RWPE1 (cell line): ENCODE results near the gene MAST3.

Experiments
- CTCF ChIA-PET: fragments of 350-600 bp; sonication (Branson Sonifier 250); formaldehyde crosslinking; extraction: SDS; loops from one replicate; lab custom pipeline; 2021; lab: Yijun Ruan, JAX
- POLR2A ChIA-PET: fragments of 400-600 bp; formaldehyde crosslinking; extraction: SDS; loops from one replicate; lab custom pipeline; 2020; ENCODE audit warnings: antibody characterized with exemption; ENCODE audit not compliant: low non-redundant PET; lab: Yijun Ruan, JAX
- DNase-seq: peaks from one replicate; pipeline ENCODE4 v3.0.0; 2012; ENCODE audit warnings: low spot score
- H3K27ac ChIP-seq: fragments of 450-650 bp; 2 replicates; pipeline ENCODE4 v1.5.1; 2017
- TF ChIP-seq, protein P1 (sequence below): fragments of 450-650 bp; conservative IDR thresholded peaks from 2 replicates; pipeline ENCODE4 v1.5.1; 2017; ENCODE audit warnings: low read depth, mild to moderate bottlenecking

The MAST3 gene

DNA sequence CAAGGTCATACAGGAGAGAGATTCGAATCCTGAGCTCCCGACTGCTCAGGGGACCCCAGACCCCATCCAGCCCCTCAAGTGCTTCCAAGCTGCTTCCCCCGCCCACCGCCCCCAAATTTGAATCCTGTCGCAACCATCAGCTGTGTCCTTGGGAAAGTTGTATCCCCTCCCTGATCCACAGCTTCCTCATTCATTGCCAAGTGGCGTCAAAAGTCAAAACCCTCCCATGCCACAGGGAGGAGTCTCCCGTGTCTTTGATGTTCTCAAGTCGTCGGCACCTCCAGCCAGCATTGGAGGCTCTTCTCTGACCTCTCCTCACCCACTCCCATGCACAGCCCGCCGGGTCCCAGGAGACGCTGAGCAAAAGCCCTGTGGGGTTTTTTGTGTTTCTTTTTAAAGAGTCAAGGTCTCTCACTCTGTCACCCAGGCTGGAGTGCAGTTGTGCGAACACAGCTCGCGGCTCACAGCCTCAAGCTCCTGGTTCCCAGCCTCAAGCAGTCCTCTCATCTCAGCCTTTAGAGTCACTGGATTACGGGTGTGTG is 73.2 kb downstream of the MAST3 start:
- CTCF ChIA-PET = interaction anchor here (0.6 to 1.3 kb wide), 3 partner anchors 9 to 233 kb away, joined by 3 to 6 read pairs (median 4); no protein-coding TSS in a partner anchor
- POLR2A ChIA-PET = interaction anchor here (0.6 kb wide), 1 partner anchor 10 kb away, joined by 7 read pairs; no protein-coding TSS in a partner anchor
- DNase-seq = no peak
- H3K27ac ChIP-seq = peak overlapping the region; percentile 88
- TF ChIP-seq, protein P1, sequence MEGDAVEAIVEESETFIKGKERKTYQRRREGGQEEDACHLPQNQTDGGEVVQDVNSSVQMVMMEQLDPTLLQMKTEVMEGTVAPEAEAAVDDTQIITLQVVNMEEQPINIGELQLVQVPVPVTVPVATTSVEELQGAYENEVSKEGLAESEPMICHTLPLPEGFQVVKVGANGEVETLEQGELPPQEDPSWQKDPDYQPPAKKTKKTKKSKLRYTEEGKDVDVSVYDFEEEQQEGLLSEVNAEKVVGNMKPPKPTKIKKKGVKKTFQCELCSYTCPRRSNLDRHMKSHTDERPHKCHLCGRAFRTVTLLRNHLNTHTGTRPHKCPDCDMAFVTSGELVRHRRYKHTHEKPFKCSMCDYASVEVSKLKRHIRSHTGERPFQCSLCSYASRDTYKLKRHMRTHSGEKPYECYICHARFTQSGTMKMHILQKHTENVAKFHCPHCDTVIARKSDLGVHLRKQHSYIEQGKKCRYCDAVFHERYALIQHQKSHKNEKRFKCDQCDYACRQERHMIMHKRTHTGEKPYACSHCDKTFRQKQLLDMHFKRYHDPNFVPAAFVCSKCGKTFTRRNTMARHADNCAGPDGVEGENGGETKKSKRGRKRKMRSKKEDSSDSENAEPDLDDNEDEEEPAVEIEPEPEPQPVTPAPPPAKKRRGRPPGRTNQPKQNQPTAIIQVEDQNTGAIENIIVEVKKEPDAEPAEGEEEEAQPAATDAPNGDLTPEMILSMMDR = no peak

DNA sequence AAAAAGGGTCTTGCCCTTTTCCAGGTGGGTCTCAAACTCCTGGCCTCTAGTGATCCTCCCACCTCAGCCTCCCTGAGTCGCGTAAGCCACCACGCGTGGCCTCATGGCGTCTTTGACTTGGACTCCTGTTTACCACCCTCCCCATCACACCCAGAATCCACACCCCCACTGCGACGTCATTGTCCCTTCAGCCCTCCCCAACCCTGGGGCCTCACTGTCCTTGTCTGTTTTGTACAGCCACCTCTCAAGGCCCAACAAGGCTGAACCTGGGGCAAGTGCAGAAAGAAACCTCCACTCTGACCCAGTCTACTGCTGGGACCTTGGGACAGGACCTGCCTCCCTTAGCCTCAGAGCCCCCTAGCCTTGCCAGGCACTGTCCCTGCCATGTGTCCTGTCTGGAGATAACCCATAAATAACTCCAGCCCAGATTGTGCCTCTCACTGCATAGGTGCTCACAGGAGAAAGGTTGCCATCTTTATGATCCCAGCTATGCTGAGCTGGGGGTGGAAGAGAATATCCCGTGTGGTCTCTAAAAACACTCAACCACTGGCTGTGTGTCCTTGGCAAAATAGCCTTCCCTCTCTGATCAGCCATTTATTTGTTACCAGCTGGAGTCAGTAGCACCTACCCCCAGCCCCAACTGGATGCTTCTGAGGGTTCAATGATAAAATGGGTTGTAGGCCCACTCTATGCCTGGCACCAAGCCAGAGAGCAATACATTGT is 74.2 kb downstream of the MAST3 start:
- TF ChIP-seq, protein P1 = no peak
- H3K27ac ChIP-seq = peak overlapping the region; percentile 88
- POLR2A ChIA-PET = no interaction called here
- DNase-seq = no peak
- CTCF ChIA-PET = interaction anchor here (0.6 to 1.3 kb wide), 2 partner anchors 80 to 676 kb away, joined by 3 to 4 read pairs; no protein-coding TSS in a partner anchor

DNA sequence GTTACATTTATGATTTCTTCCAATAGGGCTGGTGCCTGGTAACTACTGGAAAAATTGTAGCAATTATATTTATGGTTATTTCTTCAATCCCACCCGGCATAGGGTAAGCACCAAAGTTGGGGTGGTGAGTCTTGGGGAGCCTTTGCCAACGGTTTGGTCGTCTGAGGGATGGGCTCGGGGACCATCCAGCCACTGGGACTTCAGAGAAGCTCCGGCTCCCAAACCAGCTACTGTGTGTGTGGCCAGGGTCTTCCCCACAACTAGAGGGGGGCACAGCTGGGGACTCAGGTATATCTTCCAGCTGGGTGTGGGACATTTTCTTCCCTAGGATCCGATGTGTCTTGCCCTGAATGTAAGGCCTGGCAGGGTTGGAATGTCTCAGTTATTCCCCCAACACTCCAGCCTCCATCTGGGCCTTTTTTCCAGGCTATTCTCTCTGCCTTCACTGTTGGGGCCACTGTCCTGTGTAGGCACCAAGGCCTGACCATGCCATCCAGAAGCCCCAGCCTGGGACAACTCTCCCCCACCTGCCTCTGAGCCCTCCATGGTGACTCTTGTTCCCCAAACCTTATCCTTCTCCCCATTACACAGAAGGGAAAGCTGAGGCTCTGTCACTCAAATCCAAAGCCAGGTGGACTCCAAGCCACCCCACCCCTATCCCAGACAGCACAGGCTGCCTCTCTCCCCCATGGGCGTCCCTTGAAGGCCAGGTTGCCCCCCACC is 74.9 kb downstream of the MAST3 start:
- ChIA-PET CTCF (no interaction called here), POLR2A (interaction anchor here (0.6 kb wide), 2 partner anchors 21 to 1119 kb away, joined by 3 read pairs; partner anchors contain the start of gene MPV17L2)
- H3K27ac ChIP-seq = peak overlapping the region; percentile 88
- no peak for DNase-seq
- TF ChIP-seq, protein P1 = no peak

DNA sequence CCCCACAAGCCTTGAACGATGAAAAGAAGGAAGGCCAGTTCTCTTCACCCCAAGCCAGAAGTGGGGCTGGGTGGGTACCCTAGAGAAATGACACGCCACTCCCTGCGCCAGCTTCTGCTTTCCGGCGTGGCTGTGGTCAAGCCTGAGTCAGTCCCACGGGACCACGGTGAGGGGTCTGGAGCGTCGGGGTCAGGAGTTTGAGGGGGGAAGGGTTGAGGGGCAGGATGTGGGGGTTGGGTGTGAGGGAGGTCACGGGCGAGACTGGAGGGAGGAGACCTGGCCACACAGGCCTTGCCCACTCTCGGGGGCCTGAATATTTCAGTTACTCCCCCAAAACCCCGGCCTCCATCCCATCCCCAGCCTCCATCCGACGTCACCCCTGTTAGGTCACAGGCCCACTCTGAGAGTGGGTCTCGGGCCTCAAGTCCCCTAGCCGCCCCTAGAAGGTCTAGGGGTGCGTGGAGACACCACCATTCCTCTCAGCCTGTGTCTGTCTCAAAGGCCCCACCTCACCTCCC is 75.5 kb downstream of the MAST3 start:
- TF ChIP-seq, protein P1 = no peak
- ChIA-PET CTCF (no interaction called here), POLR2A (interaction anchor here (0.6 kb wide), 1 partner anchor 1118 kb away, joined by 3 read pairs; no protein-coding TSS in a partner anchor)
- peak overlapping the region; percentile 88 for H3K27ac ChIP-seq
- no peak for DNase-seq

DNA sequence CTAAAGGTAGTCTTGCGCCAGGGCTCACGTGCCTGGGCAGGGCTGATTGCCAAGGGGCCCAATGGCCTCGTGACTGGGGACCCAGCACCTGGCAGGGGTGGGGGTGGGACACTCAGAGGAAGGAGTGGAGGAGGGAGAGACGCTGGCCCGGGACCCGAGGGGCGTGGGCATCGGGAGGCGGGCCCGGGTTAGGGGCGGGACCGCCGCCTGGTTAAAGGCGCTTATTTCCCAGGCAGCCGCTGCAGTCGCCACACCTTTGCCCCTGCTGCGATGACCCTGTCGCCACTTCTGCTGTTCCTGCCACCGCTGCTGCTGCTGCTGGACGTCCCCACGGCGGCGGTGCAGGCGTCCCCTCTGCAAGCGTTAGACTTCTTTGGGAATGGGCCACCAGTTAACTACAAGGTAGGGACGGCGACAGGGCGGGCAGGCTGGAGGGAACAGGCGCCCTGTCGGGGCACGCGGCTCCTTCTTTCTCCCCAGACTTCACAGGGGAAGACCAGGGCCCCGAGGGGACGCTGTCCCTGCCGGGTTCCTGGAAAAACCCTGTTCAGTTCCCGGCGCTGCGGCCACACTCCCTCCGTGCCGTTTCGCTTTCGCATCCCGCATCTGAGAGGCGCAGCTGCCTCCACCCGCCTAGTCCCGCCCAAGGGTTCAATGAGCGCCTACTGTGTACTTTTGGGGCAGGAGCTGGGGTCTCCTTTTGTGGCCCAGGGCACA is 76.2 kb downstream of the MAST3 start, which contains the start of gene IFI30:
Gene IFI30 (plus strand): TSS at position 242 of the 717 bp plus-strand sequence. CDS start 29 bp downstream, at position 271.
- TF ChIP-seq, protein P1 = no peak
- peak; percentile 80 for DNase-seq
- CTCF ChIA-PET = interaction anchor here (0.6 to 1.5 kb wide), 3 partner anchors 13 to 1169 kb away, joined by 3 to 5 read pairs (median 3); no protein-coding TSS in a partner anchor
- H3K27ac ChIP-seq = peak within 1 kb of the TSS; percentile 88
- POLR2A ChIA-PET = interaction anchor here (0.5 to 0.8 kb wide), 3 partner anchors 9 to 82 kb away, joined by 3 to 5 read pairs (median 5); no protein-coding TSS in a partner anchor
